A549 (cell line): ENCODE results near the gene WSCD2.

Source experiments
- CTCF ChIP-seq: fragments of >200 bp; sonication (Bioruptor Twin); formaldehyde crosslinking; IDR thresholded peaks from 3 replicates; pipeline ENCODE4 v1.5.1; 2016
- ELK1 ChIP-seq: fragments of 150-350 bp; IDR thresholded peaks from 2 replicates; pipeline ENCODE4 v1.6.1; 2014; ENCODE audit warnings: low read depth, mild to moderate bottlenecking, low read length
- GATA3 ChIP-seq: IDR thresholded peaks from 2 replicates; pipeline ENCODE4 v1.6.1; 2012; ENCODE audit warnings: borderline replicate concordance
- POLR2A ChIP-seq: IDR thresholded peaks from 2 replicates; pipeline ENCODE4 v1.6.1; 2012; ENCODE audit warnings: mild to moderate bottlenecking, low read length
- ZFP36 ChIP-seq: fragments of 450-650 bp; IDR thresholded peaks from 2 replicates; pipeline ENCODE4 v1.6.1; 2014; ENCODE audit warnings: borderline replicate concordance; ENCODE audit not compliant: partially characterized antibody

GRCh38 chr12:108131657-108132126, 2.6 kb downstream of the WSCD2 start:
- no peak for TF ChIP-seq CTCF
- TF ChIP-seq GATA3 = no peak
- TF ChIP-seq POLR2A = no peak
- TF ChIP-seq ELK1 = no peak
- TF ChIP-seq ZFP36 = no peak
